ENCODE data around the gene HMGCL.

HMGCL gene

DNA sequence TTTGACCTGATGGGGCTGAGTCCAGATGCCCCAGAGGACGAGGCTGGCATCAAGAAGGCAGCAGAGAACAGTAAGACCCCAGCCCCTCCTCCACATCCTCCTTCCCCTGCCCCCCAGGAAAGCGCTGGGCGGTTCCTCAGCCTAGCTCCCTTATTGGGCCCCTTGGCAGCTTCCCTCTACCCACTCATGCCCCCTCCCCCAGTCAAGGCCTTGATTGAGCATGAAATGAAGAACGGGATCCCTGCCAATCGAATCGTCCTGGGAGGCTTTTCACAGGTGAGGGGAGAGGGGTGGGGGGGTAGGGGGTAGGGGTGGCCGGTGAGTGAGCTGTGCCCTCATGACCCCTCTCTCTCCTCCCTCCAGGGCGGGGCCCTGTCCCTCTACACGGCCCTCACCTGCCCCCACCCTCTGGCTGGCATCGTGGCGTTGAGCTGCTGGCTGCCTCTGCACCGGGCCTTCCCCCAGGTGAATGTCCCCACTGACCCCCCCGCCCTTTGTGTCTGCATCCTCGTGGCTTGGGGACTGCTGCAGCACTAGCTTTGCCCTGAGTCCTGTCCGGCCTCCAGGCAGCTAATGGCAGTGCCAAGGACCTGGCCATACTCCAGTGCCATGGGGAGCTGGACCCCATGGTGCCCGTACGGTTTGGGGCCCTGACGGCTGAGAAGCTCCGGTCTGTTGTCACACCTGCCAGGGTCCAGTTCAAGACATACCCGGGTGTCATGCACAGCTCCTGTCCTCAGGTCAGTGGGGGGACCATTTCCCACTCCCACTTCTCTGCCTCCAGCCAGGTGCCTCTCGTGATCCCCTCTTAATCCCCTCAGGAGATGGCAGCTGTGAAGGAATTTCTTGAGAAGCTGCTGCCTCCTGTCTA, 31.1 kb downstream of the HMGCL start:
- TF ChIP-seq EZH2 (IDR thresholded peaks at IDR 0.05; ENCODE audit: borderline replicate concordance, low read length): no peak
- TF ChIP-seq CTCF (IDR thresholded peaks at IDR 0.05; ENCODE audit: low read length): no peak
- Histone ChIP-seq H3K27ac (ENCODE audit: low read depth, low read length, poor library complexity, severe bottlenecking) (no peak overlapping the region), H3K27me3 (ENCODE audit: insufficient read depth, low read length) (no peaks in the 10 kb centered on the region), H4K20me1 (ENCODE audit: insufficient read depth, low read length) (no peaks in the 10 kb centered on the region), H3K9me3 (ENCODE audit: low read length) (no peaks in the 10 kb centered on the region), H3K4me2 (ENCODE audit: low read length) (no peak overlapping the region), H3K9ac (ENCODE audit: low read length) (no peak overlapping the region), H3K9me2 (ENCODE audit: low read depth, low read length) (no peaks in the 10 kb centered on the region), H3K36me3 (ENCODE audit: insufficient read depth, low read length) (peaks cover 20% of the 10 kb centered on the region; the same call in 1 of the 2 replicates), H3K4me3 (ENCODE audit: low read depth, low read length, poor library complexity, severe bottlenecking) (no peak overlapping the region), H3F3A (ENCODE audit: insufficient read depth, low read length) (no peaks in the 10 kb centered on the region), H3K79me2 (ENCODE audit: insufficient read depth, low read length) (peaks cover 6% of the 10 kb centered on the region; the same call in 1 of the 2 replicates), H2AFZ (ENCODE audit: low read length) (no peak overlapping the region), H3K4me1 (ENCODE audit: insufficient read depth, low read length, severe bottlenecking) (peaks cover 29% of the 10 kb centered on the region)

- Histone ChIP-seq H3K4me2 (ENCODE audit: low read length) (peak overlapping the region; percentile 82; the same call in 1 of the 2 replicates), H3K9me2 (ENCODE audit: low read depth, low read length) (no peaks in the 10 kb centered on the region), H3K9me3 (ENCODE audit: low read length) (no peaks in the 10 kb centered on the region), H4K20me1 (ENCODE audit: insufficient read depth, low read length) (no peaks in the 10 kb centered on the region), H3K4me3 (ENCODE audit: low read depth, low read length, poor library complexity, severe bottlenecking) (no peak overlapping the region), H3K27ac (ENCODE audit: low read depth, low read length, poor library complexity, severe bottlenecking) (no peak overlapping the region), H3K79me2 (ENCODE audit: insufficient read depth, low read length) (peaks cover 6% of the 10 kb centered on the region; the same call in 1 of the 2 replicates), H3K36me3 (ENCODE audit: insufficient read depth, low read length) (peaks cover 21% of the 10 kb centered on the region; the same call in 1 of the 2 replicates), H3F3A (ENCODE audit: insufficient read depth, low read length) (no peaks in the 10 kb centered on the region), H2AFZ (ENCODE audit: low read length) (no peak overlapping the region), H3K4me1 (ENCODE audit: insufficient read depth, low read length, severe bottlenecking) (peaks cover 26% of the 10 kb centered on the region), H3K9ac (ENCODE audit: low read length) (no peak overlapping the region), H3K27me3 (ENCODE audit: insufficient read depth, low read length) (no peaks in the 10 kb centered on the region)
- TF ChIP-seq EZH2 (IDR thresholded peaks at IDR 0.05; ENCODE audit: borderline replicate concordance, low read length) (no peak), CTCF (IDR thresholded peaks at IDR 0.05; ENCODE audit: low read length) (no peak)
Measured at GRCh38 chr1:23793018-23793781, 32.0 kb downstream of the HMGCL start.

DNA sequence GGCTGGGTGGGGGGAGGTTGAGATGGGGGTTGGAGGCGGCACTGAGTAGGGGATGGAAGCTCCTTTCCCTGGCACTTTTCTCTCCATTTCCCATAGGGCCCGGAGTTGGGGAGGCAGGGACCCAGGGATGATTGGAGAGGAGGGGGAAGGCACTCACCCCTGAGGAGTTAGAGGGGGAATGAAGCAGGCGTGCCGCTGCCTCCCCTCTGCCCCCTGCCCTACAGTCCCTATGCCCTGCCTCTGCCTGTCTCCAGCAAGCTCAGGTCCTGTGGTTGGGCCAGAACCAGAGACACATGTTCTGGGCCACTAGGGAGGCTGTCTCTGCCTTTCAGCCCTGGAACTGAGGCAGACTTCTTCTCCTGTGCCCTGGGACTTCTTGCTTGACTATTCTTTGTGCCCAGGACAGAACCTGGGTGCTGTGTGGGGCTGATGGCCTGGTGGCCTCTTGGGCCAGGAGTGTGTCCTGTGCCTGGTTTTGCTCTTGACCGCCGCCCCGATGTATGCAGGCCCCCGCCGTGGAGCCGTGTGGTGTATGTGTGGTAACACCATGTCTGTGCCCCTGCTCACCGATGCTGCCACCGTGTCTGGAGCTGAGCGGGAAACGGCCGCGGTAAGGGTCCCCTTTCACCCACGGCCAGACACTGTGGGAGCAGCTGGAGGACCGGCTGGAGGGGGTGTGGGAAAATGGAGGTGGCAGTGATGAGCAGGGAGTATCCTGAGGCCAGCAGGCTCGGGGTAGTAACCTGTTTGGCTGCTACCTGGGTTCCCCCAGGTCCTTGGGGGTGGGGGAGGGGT, 32.9 kb downstream of the HMGCL start:
- TF ChIP-seq EZH2 (IDR thresholded peaks at IDR 0.05; ENCODE audit: borderline replicate concordance, low read length): no peak
- no peak for TF ChIP-seq CTCF (IDR thresholded peaks at IDR 0.05; ENCODE audit: low read length)
- Histone ChIP-seq H3K9me3 (ENCODE audit: low read length) (no peaks in the 10 kb centered on the region), H3K36me3 (ENCODE audit: insufficient read depth, low read length) (peaks cover 22% of the 10 kb centered on the region; the same call in 1 of the 2 replicates), H3K4me3 (ENCODE audit: low read depth, low read length, poor library complexity, severe bottlenecking) (peak overlapping the region; percentile 95), H3K9ac (ENCODE audit: low read length) (peak overlapping the region; percentile 90; the same call in 1 of the 2 replicates), H3K27ac (ENCODE audit: low read depth, low read length, poor library complexity, severe bottlenecking) (no peak overlapping the region), H3K27me3 (ENCODE audit: insufficient read depth, low read length) (no peaks in the 10 kb centered on the region), H4K20me1 (ENCODE audit: insufficient read depth, low read length) (no peaks in the 10 kb centered on the region), H3K9me2 (ENCODE audit: low read depth, low read length) (no peaks in the 10 kb centered on the region), H2AFZ (ENCODE audit: low read length) (no peak overlapping the region), H3K79me2 (ENCODE audit: insufficient read depth, low read length) (peaks cover 6% of the 10 kb centered on the region; the same call in 1 of the 2 replicates), H3K4me1 (ENCODE audit: insufficient read depth, low read length, severe bottlenecking) (peaks cover 26% of the 10 kb centered on the region), H3K4me2 (ENCODE audit: low read length) (peak overlapping the region; percentile 82), H3F3A (ENCODE audit: insufficient read depth, low read length) (no peaks in the 10 kb centered on the region)
